Transverse colon (tissue), 4 donors: ENCODE measurements around the gene IL15. TPM values are rescaled to one million over a fixed set of nuclear protein-coding genes. Genes with fewer than 3 reads are reported as not detected.

ENCODE experiments used
- DNase-seq: peaks from one replicate; pipeline ENCODE4 v3.0.0-alpha.2; 2019
- H3K27ac ChIP-seq, 4 donors: fragments of 200-600 bp; sonication (generic); 2 replicates each; pipeline ENCODE4 v1.5.1; 2016 to 2018; ENCODE audit warnings: inconsistent platforms in 4 of 4
- H3K27me3 ChIP-seq: fragments of 200-600 bp; sonication (generic); 2 replicates; pipeline ENCODE4 v1.5.1; 2017; ENCODE audit warnings: inconsistent platforms
- H3K36me3 ChIP-seq, 4 donors: fragments of 200-600 bp; sonication (generic); 2 replicates each; pipeline ENCODE4 v1.5.1; 2017 to 2019; ENCODE audit warnings: inconsistent platforms in 4 of 4
- H3K4me1 ChIP-seq, 4 donors: fragments of 200-600 bp; sonication (generic); 2 replicates each; pipeline ENCODE4 v1.5.1; 2017 to 2020; ENCODE audit warnings: inconsistent platforms in 4 of 4
- H3K4me3 ChIP-seq, 4 donors: fragments of 200-600 bp; sonication (generic); 1 replicate in 1 of 4; 2 replicates in 3 of 4; pipeline versions ENCODE4 v1.5.1 to v1.6.1; 2017 to 2019; ENCODE audit warnings: inconsistent platforms in 4 of 4
- H3K9me3 ChIP-seq, 2 donors: fragments of 200-600 bp; sonication (generic); 2 replicates each; pipeline ENCODE4 v1.5.1; 2017 to 2019; ENCODE audit warnings: inconsistent platforms in 2 of 2
- EP300 ChIP-seq: sonication (generic); formaldehyde crosslinking; IDR thresholded peaks from one replicate; pipeline ENCODE4 v1.6.1; 2017; ENCODE audit warnings: antibody characterized with exemption, low read depth
- POLR2A ChIP-seq: fragments of 450-650 bp; IDR thresholded peaks from one replicate; pipeline ENCODE4 v1.6.1; 2016; ENCODE audit warnings: antibody characterized with exemption, mild to moderate bottlenecking, moderate library complexity
- POLR2AphosphoS5 ChIP-seq, 3 donors: sonication (generic); formaldehyde crosslinking; IDR thresholded peaks; one replicate each; pipeline ENCODE4 v1.6.1; 2016; ENCODE audit warnings: antibody characterized with exemption in 3 of 3
- WGBS, 2 donors: methylation state at CpG; one replicate each; pipeline ENCODE4 v1.1.5; 2018; ENCODE audit warnings: low coverage in 1 of 2; 5-methylcytosine and 5-hydroxymethylcytosine counted together
- in situ Hi-C, 4 donors: fragments of 200-750 bp; cut with MboI; loops; one replicate each; pipeline versions ENCODE4 v1.15.0 to v1.15.1; 2017; ENCODE audit warnings: low sequenced_read_pairs in 3 of 4, low pct_ligation_motif_present in 1 of 4, low pct_unique_long_range_greater_than_20kb in 1 of 4
- intact Hi-C: fragments of 100-400 bp; cut with DNase I; formaldehyde crosslinking; loops from one replicate; pipeline ENCODE4 v1.15.1; 2023; ENCODE audit warnings: low total_unique reads
- total RNA-seq, 4 donors: library from RNA; depleted of rRNA; stranded (reverse); fragments of >200 nt; gene quantifications; one replicate each; pipeline ENCODE4 v1.1.0, GENCODE V29; 2016
- TF ChIP-seq, protein P1 (sequence below), 5 experiments: fragments of 200-600 bp in 3 of 5; fragments of 450-650 bp in 2 of 5; sonication (generic) in 3 of 5; IDR thresholded peaks; 1 replicate in 2 of 5; 2 replicates in 3 of 5; pipeline ENCODE4 v1.5.1; 2016 to 2017; ENCODE audit warnings: antibody characterized with exemption in 5 of 5, inconsistent platforms in 3 of 5, mild to moderate bottlenecking in 2 of 5, moderate library complexity in 1 of 5

IL15 gene
- total RNA-seq, 4 donors from 2014 or later: 0.75 to 14.0 (median 5.2) TPM

DNA sequence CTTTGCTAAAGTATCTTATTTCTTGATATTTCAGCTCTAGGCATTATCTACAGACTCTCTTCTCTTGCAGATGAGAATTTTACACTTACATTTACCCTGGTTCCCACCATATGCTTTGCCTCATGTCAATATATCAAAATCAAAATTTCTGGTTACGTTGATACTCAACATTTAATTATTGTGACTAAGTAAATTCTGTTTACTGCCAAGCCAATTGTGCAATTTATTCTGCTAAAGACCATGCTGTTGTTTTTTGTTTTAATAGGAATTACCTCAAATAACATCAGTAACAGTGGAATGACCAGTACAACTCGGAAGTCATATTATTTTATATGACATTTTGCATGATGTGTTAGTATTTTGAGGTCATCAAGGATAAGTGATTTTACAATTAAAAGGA, 125.5 kb downstream of the IL15 start:
- Histone ChIP-seq H3K9me3 (no peaks in the 10 kb centered on the region), H3K27me3 (no peaks in the 10 kb centered on the region), H3K36me3 (no peaks in the 10 kb centered on the region), H3K4me3 (no peak overlapping the region), H3K27ac (no peak overlapping the region), H3K4me1 (no peaks in the 10 kb centered on the region)
- DNase-seq: no peak
- intact Hi-C loops (no loop called here), in situ Hi-C loops (no loop called here)
- WGBS, 2 donors: 67 to 88% methylated on average over 2 of the region's 2 CpGs
- TF ChIP-seq POLR2A (no peak), EP300 (no peak), POLR2AphosphoS5 (IDR thresholded peaks at IDR 0.05) (no peak)
- TF ChIP-seq, protein P1, sequence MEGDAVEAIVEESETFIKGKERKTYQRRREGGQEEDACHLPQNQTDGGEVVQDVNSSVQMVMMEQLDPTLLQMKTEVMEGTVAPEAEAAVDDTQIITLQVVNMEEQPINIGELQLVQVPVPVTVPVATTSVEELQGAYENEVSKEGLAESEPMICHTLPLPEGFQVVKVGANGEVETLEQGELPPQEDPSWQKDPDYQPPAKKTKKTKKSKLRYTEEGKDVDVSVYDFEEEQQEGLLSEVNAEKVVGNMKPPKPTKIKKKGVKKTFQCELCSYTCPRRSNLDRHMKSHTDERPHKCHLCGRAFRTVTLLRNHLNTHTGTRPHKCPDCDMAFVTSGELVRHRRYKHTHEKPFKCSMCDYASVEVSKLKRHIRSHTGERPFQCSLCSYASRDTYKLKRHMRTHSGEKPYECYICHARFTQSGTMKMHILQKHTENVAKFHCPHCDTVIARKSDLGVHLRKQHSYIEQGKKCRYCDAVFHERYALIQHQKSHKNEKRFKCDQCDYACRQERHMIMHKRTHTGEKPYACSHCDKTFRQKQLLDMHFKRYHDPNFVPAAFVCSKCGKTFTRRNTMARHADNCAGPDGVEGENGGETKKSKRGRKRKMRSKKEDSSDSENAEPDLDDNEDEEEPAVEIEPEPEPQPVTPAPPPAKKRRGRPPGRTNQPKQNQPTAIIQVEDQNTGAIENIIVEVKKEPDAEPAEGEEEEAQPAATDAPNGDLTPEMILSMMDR (IDR thresholded peaks at IDR 0.05): no peak

GRCh38 chr4:141763374-141763773, 127.0 kb downstream of the IL15 start:
- Histone ChIP-seq H3K27ac (no peak overlapping the region), H3K36me3 (no peaks in the 10 kb centered on the region), H3K9me3 (no peaks in the 10 kb centered on the region), H3K27me3 (no peaks in the 10 kb centered on the region), H3K4me3 (no peak overlapping the region), H3K4me1 (no peaks in the 10 kb centered on the region)
- DNase-seq: no peak
- 67 to 82% methylated on average over 2 of the region's 2 CpGs for WGBS, 2 donors
- TF ChIP-seq POLR2AphosphoS5 (IDR thresholded peaks at IDR 0.05) (no peak), EP300 (no peak), POLR2A (no peak)
- TF ChIP-seq, protein P1 (IDR thresholded peaks at IDR 0.05): no peak
- intact Hi-C loops: no loop called here
- in situ Hi-C loops: no loop called here

GRCh38 chr4:141768954-141769353, 132.6 kb downstream of the IL15 start:
- no peak overlapping the region for H3K4me3 ChIP-seq
- no peaks in the 10 kb centered on the region for H3K4me1 ChIP-seq
- WGBS, 2 donors: 55 to 58% methylated on average over 4 of the region's 4 CpGs
- intact Hi-C loops (no loop called here), in situ Hi-C loops (no loop called here)
- no peaks in the 10 kb centered on the region for H3K36me3 ChIP-seq
- no peak overlapping the region for H3K27ac ChIP-seq
- TF ChIP-seq, protein P1 (IDR thresholded peaks at IDR 0.05): no peak
- TF ChIP-seq POLR2AphosphoS5 (IDR thresholded peaks at IDR 0.05) (no peak), EP300 (no peak), POLR2A (no peak)
- H3K9me3 ChIP-seq: no peaks in the 10 kb centered on the region
- no peak for DNase-seq
- no peaks in the 10 kb centered on the region for H3K27me3 ChIP-seq

GRCh38 chr4:141771889-141772830, 135.8 kb downstream of the IL15 start:
- no peak overlapping the region for H3K27ac ChIP-seq
- no peaks in the 10 kb centered on the region for H3K36me3 ChIP-seq
- TF ChIP-seq, protein P1 (IDR thresholded peaks at IDR 0.05): no peak
- TF ChIP-seq EP300 (no peak), POLR2AphosphoS5 (IDR thresholded peaks at IDR 0.05) (no peak), POLR2A (no peak)
- DNase-seq: no peak
- no peak overlapping the region for H3K4me3 ChIP-seq
- no peaks in the 10 kb centered on the region for H3K9me3 ChIP-seq
- intact Hi-C loops: no loop called here
- 55 to 58% methylated on average over 10 of the region's 10 CpGs for WGBS, 2 donors
- in situ Hi-C loops: no loop called here
- H3K27me3 ChIP-seq: no peaks in the 10 kb centered on the region
- H3K4me1 ChIP-seq: no peaks in the 10 kb centered on the region
